CD1c-positive myeloid dendritic cell (primary cell): Measurements from ENCODE around the gene PIGK.

ENCODE experiments used
- DNase-seq: peaks from one replicate; pipeline ENCODE4 v3.0.0-alpha.2; 2016; ENCODE audit errors: extremely low spot score

The PIGK gene

GRCh38 chr1:77039111-77039510 lies 180.1 kb downstream of the PIGK start:
- no peak for DNase-seq
